IPS-18a (cell line): ENCODE data around the gene SLC13A3.

ENCODE experiments used
- H3K27ac ChIP-seq: one replicate; pipeline ENCODE4 v1.5.1; 2013; ENCODE audit warnings: low read length
- H3K27me3 ChIP-seq: one replicate; pipeline ENCODE4 v1.6.1; 2013; ENCODE audit warnings: mild to moderate bottlenecking, low read length; ENCODE audit not compliant: control insufficient read depth, insufficient read depth
- H3K36me3 ChIP-seq: one replicate; pipeline ENCODE4 v1.6.1; 2013; ENCODE audit warnings: low read depth, low read length; ENCODE audit not compliant: control insufficient read depth
- H3K4me1 ChIP-seq: one replicate; pipeline ENCODE4 v1.6.1; 2013; ENCODE audit warnings: low read depth, low read length; ENCODE audit not compliant: control insufficient read depth
- H3K4me3 ChIP-seq: one replicate; pipeline ENCODE4 v1.5.1; 2013; ENCODE audit warnings: low read length
- H3K9ac ChIP-seq: one replicate; pipeline ENCODE4 v1.6.1; 2013; ENCODE audit warnings: mild to moderate bottlenecking, low read length, moderate library complexity
- H3K9me3 ChIP-seq: one replicate; pipeline ENCODE4 v1.6.1; 2013; ENCODE audit warnings: low read depth, low read length; ENCODE audit not compliant: control insufficient read depth

The SLC13A3 gene

DNA sequence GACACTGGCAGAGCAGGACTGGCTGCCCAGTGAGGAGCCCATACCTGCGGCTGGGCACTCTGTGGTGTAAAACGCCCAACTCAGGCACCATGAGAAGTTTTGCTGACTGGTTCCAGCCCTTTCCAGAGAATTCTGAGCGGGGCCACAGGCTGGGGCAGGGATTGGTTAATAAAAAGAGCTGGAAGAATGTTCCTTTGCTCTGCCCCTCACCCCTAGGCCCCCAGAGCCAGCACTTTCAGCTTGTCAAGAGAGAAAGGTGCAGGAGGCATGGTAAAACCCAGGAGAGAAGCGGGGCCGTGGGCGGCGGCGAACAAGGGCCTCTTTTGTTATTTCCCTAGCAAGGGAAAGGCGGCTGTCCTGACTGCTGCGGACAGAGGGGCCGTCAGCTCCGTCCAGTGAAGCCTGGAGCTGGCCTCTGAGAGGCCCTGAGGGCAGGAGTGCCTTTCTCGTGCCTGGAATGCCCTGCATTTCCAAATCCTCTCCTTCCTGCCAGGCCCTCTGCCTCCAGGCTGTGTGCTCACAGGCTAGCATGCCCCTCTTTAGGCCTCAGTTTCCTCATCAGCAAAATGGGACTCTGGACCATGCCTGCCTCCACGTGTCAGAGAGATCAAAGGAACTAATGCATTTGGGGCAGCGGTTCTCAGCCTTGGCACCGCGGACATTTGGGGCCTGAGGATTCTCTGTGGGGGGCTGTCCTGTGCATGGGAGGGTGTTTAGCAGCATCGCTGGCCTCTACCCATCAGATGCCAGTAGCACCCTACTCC is 12.9 kb downstream of the SLC13A3 start:
- no peaks in the 10 kb centered on the region for H3K27me3 ChIP-seq
- H3K4me1 ChIP-seq = peaks cover 4% of the 10 kb centered on the region

GRCh38 chr20:46637427-46638133 is 13.7 kb downstream of the SLC13A3 start:
- Histone ChIP-seq H3K9me3 (no peaks in the 10 kb centered on the region), H3K9ac (no peak overlapping the region), H3K27ac (no peak overlapping the region), H3K36me3 (peaks cover 2% of the 10 kb centered on the region), H3K27me3 (no peaks in the 10 kb centered on the region), H3K4me1 (peaks cover 4% of the 10 kb centered on the region), H3K4me3 (no peak overlapping the region)

More for the DNA sequence above, 12.9 kb downstream of the SLC13A3 start:
- H3K4me3 ChIP-seq = no peak overlapping the region
- H3K9me3 ChIP-seq = no peaks in the 10 kb centered on the region
- H3K9ac ChIP-seq = no peak overlapping the region
- H3K36me3 ChIP-seq = peaks cover 2% of the 10 kb centered on the region
- H3K27ac ChIP-seq = no peak overlapping the region

GRCh38 chr20:46637020-46637419 is 14.2 kb downstream of the SLC13A3 start:
- H3K27me3 ChIP-seq = no peaks in the 10 kb centered on the region
- H3K4me1 ChIP-seq = peaks cover 4% of the 10 kb centered on the region
- no peak overlapping the region for H3K9ac ChIP-seq
- peaks cover 2% of the 10 kb centered on the region for H3K36me3 ChIP-seq
- no peaks in the 10 kb centered on the region for H3K9me3 ChIP-seq
- no peak overlapping the region for H3K27ac ChIP-seq
- no peak overlapping the region for H3K4me3 ChIP-seq

DNA sequence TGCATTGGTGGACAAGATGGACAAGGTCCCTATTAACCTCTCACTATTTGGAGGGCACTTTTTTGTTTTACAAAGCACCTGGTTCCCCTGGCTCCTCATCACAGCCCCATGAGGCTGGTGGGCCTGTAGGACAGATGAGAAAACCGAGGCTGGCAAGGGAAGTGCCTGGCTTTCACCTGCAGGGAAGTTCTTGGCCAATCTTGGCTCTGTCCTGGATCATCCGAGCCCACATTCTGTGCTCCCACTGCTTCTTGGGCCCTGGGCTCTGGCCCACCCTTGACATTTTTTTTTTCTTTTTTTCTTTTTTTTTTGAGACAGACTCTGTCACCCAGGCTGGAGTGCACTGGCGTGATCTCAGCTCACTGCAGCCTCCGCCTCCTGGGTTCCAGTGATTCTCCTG is 14.7 kb downstream of the SLC13A3 start:
- Histone ChIP-seq H3K4me1 (peaks cover 8% of the 10 kb centered on the region), H3K9ac (no peak overlapping the region), H3K27ac (no peak overlapping the region), H3K4me3 (no peak overlapping the region), H3K27me3 (no peaks in the 10 kb centered on the region), H3K36me3 (peaks cover 2% of the 10 kb centered on the region), H3K9me3 (no peaks in the 10 kb centered on the region)

GRCh38 chr20:46635514-46636136 is 15.6 kb downstream of the SLC13A3 start:
- H3K4me3 ChIP-seq = no peak overlapping the region
- no peak overlapping the region for H3K27ac ChIP-seq
- H3K9me3 ChIP-seq = no peaks in the 10 kb centered on the region
- H3K27me3 ChIP-seq = no peaks in the 10 kb centered on the region
- H3K4me1 ChIP-seq = peaks cover 14% of the 10 kb centered on the region
- peaks cover 2% of the 10 kb centered on the region for H3K36me3 ChIP-seq
- H3K9ac ChIP-seq = no peak overlapping the region

DNA sequence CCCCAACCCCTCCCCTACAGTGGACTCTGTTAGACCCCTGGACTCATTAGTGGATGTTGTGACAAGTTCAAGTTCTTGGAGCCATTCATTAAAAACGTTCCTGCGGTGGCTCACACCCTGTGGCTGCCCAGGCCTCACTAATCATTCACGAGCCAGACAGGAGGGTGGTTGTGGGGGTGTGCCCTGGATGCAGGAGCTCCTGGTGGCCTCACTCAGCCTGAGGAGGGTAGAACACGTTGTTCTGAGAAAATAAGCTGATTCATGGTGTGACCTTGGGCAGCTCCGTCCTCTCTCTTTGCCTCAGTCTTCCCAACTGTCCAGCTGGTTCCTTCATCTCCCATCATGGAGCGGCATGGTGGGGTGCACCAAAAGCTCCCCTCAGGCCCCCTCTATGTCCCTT is 16.7 kb downstream of the SLC13A3 start:
- no peaks in the 10 kb centered on the region for H3K9me3 ChIP-seq
- peaks cover 9% of the 10 kb centered on the region for H3K4me1 ChIP-seq
- no peak overlapping the region for H3K9ac ChIP-seq
- H3K27ac ChIP-seq = no peak overlapping the region
- no peak overlapping the region for H3K4me3 ChIP-seq
- no peaks in the 10 kb centered on the region for H3K36me3 ChIP-seq
- H3K27me3 ChIP-seq = no peaks in the 10 kb centered on the region

DNA sequence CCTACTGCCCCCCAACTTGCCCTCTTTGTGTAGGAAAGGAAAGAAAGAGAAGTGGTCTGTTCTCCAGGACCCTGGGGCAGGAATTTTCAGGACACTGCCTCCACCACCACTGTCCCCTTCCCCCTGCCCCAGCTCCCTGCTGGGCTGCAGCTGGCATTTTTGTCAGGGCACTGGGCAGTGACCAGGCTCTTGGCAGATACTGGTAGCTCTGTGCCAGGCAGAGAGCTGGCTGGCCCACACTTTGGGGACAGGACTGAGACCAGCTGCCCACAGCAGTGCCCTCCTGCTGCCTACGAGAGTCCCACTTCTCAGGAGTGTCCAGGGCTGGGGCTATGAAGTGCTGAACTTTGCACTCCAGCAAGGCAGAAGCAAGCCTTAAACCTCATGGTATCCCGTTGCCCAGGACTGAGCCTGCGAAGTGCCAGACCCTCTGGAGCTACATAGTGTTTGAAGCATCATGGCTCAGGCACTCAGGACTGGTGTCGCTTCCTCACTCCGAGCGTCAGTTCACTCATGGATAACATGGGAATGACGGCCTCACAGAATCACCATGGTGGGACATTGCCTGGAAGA is 19.3 kb downstream of the SLC13A3 start:
- Histone ChIP-seq H3K36me3 (no peaks in the 10 kb centered on the region), H3K9me3 (no peaks in the 10 kb centered on the region), H3K27ac (no peak overlapping the region), H3K4me3 (no peak overlapping the region), H3K4me1 (peaks cover 9% of the 10 kb centered on the region), H3K9ac (no peak overlapping the region), H3K27me3 (no peaks in the 10 kb centered on the region)

- no peak overlapping the region for H3K9ac ChIP-seq
- no peak overlapping the region for H3K27ac ChIP-seq
- H3K27me3 ChIP-seq = no peaks in the 10 kb centered on the region
- H3K4me3 ChIP-seq = no peak overlapping the region
- H3K9me3 ChIP-seq = no peaks in the 10 kb centered on the region
- no peaks in the 10 kb centered on the region for H3K36me3 ChIP-seq
- peaks cover 9% of the 10 kb centered on the region for H3K4me1 ChIP-seq
Observed at GRCh38 chr20:46631212-46631869, 19.9 kb downstream of the SLC13A3 start.

GRCh38 chr20:46630306-46630705 is 21.0 kb downstream of the SLC13A3 start:
- H3K9me3 ChIP-seq = no peaks in the 10 kb centered on the region
- no peak overlapping the region for H3K4me3 ChIP-seq
- H3K9ac ChIP-seq = no peak overlapping the region
- H3K36me3 ChIP-seq = no peaks in the 10 kb centered on the region
- H3K27ac ChIP-seq = no peak overlapping the region
- H3K4me1 ChIP-seq = peaks cover 9% of the 10 kb centered on the region
- H3K27me3 ChIP-seq = no peaks in the 10 kb centered on the region

- Histone ChIP-seq H3K9ac (no peak overlapping the region), H3K9me3 (peaks cover 2% of the 10 kb centered on the region), H3K4me3 (no peak overlapping the region), H3K4me1 (peaks cover 9% of the 10 kb centered on the region), H3K27ac (no peak overlapping the region), H3K36me3 (no peaks in the 10 kb centered on the region), H3K27me3 (no peaks in the 10 kb centered on the region)
Observed at GRCh38 chr20:46629341-46629740, 21.9 kb downstream of the SLC13A3 start.

DNA sequence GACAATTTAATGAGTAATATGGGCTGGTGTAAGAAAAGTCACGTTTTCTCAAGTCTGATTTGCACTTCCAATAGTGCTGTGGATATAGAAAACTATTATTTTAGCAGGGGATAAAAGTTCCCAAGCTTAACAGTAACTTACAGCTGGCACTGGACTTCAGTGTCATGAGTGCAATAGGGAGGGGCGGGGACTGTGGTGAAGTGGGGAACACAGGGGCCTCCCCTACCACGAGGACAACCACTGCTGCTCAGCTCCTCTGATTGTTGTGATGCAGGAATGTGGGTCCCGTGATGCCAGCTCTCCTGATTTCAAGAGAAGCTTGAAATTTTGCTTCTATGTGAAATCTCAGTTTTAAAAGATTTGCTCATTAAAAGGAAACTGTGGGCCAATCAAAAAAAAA is 24.0 kb downstream of the SLC13A3 start:
- Histone ChIP-seq H3K4me1 (peaks cover 17% of the 10 kb centered on the region), H3K9ac (no peak overlapping the region), H3K4me3 (no peak overlapping the region), H3K27me3 (no peaks in the 10 kb centered on the region), H3K9me3 (peaks cover 5% of the 10 kb centered on the region), H3K27ac (no peak overlapping the region), H3K36me3 (no peaks in the 10 kb centered on the region)
